HG03039 (cell line): ENCODE data around the gene FAP.

Source experiments
- ATAC-seq: cut with Tn5 transposase; IDR thresholded peaks from one replicate; pipeline ENCODE4 v1.9.1; 2021; ENCODE audit warnings: mild to moderate bottlenecking, moderate library complexity; ENCODE audit not compliant: unreplicated experiment

The FAP gene

DNA sequence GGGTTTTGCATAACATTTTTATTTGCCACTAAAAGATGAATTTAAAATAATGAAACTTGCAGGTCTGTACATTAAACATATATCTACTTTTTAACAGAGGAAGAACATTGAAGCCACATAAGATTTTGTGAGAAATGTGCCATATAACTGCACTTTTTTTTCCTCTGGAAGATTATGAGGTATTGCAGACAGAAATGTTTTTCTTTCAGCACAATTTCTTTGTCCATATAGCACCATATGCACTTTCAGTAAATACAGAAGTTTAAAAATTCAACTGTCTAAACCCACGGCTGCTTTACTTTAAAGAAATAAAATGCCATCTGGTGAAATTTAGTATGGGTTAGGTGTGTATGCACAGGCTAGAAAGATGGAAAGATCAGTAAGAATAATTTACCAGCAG, 470 bp upstream of the FAP start:
- ATAC-seq = no peak

DNA sequence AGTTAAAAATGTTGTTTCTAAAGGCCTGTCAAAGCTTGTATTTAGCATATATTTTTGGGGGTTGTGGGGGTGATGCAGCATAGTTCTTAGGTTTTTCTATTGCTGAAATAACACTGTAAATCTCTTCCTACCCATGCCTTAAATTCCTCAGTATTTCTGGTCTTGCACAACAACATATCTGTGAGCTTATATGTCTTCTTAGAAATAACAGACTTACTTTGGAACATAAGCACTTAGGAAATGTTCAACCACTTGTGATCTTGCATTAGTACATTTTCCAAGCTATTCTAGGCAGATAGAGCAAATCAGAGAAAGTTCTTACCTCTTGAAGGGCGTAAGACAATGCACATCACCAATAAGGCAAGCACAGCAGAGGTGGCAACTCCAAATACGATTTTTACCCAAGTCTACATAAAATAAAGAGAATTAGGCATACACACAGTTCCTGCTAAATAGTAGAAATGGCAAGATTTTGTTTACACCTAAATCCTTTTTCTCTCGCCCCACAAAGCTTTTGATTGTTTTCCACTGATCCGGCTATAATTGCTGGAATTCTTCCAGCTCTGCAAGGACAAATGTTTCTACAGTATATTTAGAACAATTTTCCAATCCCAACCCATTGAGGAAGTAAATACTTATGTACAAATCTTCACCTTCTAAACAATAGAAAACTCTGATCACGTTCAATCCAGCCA, 512 bp downstream of the FAP start:
- ATAC-seq = no peak

DNA sequence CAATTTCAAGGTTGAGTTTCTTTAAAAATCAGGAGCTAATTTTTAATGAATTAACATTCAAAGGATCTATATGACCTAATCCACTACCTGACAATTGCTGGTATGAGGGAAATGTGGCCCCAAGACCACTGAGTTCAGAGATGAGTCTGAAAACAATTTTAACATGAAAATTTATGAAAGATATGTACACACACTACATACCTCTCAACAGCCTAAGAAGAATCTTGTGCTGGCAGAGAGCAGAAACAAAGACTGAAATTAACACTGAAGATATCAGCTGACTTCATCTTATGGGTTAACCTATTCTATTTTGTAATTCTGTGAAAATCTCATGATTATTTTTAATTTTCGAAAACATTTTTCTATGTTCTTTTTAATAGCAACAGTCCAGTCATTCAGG, 1.7 kb downstream of the FAP start:
- ATAC-seq = no peak

DNA sequence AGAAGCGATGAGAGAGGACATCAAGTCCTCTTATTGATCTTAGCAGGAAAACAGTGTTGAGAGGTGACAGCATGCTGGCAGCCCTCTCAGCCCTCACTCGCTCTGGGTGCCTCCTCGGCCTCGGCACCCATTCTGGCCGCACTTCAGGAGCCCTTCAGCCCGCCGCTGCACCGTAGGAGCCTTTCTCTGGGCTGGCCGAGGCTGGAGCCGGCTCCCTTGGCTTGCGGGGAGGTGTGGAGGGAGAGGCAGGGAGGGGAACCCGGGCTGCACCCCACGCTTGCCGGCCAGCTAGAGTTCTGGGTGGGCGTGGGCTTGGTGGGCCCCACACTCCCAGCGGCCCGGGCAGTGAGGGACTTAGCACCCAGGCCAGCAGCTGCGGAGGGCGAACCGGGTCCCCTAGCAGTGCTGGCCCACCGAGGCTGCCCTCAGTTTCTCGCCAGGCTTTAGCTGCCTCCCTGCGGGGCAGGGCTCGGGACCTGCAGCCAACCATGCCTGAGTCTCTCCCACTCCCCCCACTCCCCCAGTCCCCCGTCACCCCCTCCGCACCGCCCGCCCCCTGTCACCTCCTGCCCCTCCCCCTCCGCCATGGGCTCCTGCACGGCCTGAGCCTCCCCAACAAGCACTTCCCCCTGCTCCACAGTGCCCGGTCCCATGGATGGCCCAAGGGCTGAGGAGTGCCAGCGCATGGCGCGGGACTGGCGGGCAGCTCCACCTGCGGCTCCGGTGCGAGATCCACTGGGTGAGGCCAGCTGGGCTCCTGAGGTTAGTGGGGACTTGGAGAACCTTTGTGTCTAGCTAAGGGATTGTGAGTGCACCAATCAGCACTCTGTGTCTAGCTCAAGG, 8.4 kb downstream of the FAP start:
- no peak for ATAC-seq

DNA sequence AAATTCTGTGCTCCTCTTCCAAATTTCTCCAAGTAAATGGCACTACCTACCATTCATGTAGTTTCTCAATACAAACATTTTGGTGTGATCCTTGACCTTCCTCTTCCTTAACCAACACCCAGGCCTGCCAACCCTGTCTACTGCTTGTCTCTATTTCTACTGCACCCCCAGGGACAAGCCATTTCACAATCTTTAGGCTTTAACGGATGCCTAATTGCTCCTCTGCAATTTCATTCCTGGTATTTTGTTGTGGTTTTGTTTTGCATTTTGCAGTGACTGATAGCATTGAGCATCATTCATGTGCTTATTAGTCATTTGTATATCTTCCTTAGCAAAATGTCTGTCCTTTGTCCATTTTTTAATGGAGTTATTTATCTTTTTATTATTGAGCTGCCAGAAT, 10.0 kb downstream of the FAP start:
- ATAC-seq = no peak

DNA sequence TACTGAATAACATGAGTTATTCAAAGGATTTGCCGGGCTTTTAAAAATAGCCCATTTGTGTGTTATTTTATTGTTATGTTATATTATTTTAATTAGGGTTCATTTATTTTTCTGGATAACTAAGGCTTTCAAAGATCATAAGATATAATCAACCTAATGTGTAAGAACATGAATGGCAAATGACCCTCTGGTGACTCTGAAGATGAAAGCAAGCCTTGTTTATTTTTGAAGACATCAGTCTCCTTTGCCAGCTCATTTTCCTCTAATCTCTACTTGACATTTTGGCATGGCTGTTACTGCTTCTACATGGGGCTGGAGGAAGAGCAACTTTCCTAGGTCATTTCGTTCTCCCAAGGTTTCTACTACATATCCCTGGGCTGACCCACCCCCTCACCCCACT, 10.6 kb downstream of the FAP start:
- no peak for ATAC-seq

DNA sequence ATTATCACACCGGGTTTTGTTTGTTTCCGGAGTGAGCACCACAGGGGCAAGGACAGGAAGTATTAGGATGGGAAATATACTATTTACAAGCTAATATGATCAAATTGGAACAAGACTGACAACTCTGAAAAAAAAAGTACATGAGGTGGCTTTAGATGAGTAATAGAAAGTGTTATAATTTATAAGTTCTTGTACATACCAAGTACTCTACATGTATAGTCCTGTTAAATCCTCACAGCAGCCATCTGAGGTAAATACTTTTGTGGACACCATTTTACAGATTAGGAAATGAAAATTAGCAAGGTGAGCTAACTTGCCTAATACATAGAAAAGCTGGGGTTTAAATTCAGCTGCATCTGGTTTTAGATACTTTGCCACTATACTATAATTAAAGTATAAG, 11.2 kb downstream of the FAP start:
- ATAC-seq = no peak

DNA sequence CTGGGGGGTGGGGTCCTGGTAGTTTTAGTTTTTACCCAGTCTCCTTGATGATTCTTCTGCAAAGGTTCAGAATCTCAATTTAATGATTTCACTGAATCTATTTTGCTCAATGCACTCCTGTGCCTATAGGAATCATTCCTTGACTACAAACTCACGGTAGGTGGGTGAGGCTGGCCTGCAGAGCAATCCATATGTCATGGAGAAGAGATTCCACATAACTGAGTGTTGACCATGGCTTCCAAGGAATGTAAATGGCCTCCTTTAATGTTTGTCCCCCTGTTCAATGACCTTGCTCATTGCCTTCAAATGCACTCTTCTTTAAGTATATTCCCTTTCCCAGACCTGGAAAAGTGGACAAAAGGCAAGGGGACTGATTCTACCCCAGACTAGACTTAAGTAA, 12.5 kb downstream of the FAP start:
- ATAC-seq = no peak

DNA sequence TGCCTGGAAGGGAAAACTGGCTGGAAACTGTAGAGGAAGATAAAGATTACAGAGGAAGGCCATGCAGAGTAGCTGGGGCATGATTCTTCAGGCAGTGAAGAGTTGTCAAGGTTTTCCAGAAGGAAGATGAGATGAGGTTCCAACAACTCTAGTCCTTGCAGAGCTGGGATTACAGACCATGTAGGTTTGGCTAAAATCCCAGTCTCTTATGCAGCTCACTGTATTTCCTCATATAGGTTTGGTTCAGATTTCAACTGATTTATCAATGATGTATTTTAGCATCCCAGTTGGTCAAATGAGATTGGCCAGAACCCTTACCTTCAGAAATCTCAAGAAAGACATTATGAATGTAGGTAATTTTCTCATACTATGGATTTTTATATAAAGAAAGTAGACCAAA, 16.4 kb downstream of the FAP start:
- ATAC-seq = no peak

DNA sequence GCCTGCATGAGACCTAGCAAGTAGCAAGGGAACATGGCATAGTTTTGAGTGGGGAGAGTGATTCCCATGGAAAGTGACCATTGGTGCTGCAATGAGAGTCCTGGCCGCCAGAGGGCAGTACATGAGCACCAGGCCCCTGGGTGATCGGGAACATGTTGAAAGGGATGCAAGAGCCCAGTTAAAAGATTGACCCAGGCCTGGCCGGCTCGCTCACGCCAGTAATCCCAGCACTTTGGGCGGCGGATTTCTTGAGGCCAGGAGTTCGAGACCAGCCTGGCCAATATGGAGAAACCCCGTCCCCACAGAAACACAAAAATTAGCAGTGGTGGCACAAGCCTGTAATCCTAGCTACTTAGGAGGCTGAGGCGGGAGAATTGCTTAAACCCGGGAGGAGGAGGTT, 22.2 kb downstream of the FAP start:
- peak; percentile 95 for ATAC-seq

DNA sequence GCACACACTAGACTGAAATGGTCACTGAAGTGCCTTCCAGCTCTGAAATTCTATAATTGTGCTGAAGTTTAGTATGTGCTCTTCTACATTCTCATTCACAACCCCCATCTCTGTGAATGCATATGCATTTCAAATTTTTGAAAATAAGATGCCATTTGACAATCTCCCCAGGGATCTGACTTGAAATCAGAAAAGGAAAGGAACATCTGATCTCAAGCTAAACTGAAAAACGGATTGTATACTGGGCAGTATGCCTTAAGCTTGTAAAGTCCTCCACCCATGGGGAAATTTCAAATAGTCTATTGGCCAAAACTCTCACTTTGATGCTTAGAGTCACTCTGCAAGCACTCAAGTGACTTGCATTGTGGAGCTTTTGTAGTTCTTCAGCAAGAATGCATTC, 22.9 kb downstream of the FAP start:
- ATAC-seq = no peak

DNA sequence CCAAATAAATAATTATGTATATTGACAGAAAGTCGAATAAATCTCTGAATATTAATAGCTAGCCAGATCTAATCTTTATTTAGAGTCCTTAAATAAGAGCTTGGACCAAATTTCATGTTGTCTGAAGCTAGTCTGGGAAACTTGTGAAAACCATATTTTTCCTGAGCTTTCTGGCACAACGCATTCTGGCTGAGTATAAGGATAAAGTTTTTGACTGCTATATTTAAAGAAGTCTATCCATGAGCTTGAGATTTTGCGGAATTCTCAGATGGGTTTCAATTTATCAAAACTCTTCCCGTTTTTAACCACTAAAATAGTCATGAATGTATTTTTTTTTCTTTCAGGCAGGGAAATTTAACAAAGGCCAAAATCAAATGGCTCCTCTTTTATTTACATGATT, 23.8 kb downstream of the FAP start:
- ATAC-seq = no peak

DNA sequence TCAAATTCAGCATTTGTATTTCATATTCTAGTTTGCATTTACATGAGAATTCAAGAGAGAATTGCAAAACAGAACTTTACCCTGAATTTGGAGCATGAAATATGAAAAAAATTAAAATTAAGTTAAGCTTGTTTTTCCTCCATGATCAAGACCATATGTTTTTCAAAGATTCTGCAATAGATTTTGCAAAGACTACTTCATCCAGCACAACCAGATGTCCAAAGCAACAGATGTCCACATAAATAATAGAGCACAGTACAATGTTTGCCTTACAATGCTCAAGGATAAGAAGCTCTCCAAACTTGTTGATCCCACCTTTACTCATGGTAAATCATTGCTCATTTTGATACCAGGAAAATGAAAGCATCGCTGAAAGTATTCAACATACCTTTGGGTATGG, 25.6 kb downstream of the FAP start:
- no peak for ATAC-seq

DNA sequence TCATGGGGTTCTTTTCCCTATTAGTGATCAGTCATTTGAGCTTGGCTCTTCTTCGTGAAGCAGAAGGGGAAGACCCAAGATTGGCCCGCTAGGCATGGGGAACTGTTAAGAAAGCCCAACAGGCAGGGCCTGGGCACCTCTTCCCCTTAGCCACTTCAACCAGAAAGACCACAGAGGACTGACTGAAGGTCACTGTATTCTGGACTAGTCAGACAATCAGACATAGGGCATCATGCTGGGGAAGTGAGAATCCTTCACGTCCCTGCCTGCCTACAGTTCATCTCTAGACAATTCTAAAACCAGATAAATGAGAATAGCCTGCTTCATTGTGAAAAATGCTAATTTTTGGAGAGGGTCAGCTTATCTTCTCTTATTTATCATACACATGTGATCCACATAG, 28.1 kb downstream of the FAP start:
- ATAC-seq = no peak

DNA sequence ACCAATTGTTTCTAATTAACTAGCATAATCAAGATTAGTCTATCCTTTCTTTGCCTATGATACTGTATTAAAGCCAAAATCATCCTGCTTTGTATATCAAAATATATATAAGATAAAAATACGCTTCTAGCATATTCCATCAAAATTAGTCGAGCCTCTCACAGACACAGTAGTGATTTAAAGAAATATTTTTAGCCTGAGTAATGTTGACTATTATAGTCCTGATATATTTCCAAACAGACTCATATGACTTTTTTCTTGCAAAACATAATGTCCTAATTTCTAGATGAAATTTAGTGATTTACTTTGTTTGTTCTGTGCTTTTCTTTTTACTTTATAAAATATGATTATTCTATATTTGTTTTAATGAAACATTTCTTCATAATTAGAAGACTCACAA, 30.9 kb downstream of the FAP start:
- ATAC-seq = no peak

DNA sequence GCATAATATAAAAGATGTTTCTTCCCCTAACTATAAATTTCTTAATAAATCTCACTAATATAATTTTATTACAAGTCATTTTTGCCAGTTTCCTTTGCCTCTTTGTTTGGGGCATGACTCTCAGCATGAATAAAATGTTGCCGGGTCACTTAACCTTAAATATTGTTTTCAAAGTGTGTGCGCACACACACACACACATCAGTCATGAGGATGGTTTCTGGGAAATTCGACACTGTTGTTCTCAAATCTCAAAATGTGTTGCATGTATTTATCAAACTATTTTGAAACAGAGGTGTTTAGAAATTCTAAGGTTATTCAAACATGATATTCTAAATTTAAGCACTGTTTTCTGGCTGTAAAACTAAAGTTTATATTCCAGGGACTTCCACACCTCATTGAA, 31.5 kb downstream of the FAP start:
- no peak for ATAC-seq

DNA sequence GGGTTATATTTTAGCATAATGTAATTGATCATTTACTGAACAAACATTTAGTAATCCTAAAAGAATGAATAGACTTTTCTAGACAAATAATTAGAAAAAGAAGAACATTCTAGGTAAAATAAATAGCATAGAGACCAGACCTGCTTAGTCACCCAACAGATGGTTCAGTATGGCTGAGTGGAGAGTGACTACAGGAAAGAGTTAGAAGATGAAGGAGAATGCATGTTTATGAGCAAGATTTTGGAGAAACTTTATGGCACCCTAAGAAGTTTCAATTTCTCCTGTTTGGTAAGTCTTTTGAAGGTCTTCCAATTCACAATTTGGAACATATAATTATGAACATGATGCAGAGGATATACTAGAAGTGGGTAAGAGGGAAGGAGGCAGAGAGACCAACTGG, 32.9 kb downstream of the FAP start:
- ATAC-seq = no peak

DNA sequence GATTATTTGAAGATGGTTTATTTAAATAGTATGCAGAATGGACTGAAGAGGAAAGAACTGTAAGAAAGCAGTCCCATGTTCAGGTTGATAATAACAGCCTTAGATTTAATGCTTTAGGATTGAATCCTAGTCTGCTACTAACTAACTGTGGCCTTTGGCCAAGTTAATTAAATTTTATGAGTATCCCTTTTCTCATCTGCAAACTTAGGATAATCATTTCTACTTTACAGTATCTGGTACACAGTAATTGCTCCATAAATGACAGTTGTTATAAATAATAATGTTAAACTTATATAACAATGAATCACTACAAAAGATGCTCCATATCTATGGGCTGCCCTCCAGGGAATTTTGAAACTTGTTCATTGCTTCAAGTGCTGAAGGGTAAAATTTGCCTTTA, 41.0 kb downstream of the FAP start:
- no peak for ATAC-seq

DNA sequence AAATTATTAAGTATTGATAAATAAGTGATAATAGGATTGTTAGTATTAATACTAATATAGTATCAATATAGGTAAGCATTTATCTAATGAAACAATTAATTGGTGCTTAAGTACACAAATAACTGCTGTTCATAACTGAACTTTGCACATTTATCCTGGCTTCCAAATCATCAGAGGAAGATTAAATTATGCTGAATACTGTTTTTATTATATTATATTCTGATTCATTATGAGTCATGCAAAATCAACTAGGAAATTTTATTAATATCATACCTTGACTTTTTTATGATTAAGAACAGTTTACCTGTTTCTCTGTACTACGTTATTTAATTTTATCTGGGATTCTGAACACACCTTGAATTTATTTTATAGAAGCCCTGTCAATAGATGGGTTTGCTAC, 42.6 kb downstream of the FAP start:
- no peak for ATAC-seq

DNA sequence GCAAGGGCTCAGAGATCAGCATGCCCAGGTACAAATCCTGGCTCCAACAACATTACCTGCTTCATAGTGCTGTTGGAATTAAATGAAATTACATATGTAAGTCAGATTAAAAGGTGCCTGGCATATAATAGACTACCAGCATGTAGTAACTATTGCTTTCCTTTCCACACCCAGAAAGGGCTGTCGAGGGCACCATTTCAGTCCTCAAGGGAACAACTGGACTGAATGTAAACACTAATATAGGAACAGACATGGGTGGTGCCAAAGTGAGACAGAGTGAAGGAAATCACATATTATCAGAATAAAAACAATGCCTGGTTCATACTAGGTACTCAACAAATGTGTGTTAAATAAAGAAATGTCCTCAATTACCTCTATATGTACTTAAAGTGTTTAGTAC, 43.3 kb downstream of the FAP start:
- no peak for ATAC-seq

DNA sequence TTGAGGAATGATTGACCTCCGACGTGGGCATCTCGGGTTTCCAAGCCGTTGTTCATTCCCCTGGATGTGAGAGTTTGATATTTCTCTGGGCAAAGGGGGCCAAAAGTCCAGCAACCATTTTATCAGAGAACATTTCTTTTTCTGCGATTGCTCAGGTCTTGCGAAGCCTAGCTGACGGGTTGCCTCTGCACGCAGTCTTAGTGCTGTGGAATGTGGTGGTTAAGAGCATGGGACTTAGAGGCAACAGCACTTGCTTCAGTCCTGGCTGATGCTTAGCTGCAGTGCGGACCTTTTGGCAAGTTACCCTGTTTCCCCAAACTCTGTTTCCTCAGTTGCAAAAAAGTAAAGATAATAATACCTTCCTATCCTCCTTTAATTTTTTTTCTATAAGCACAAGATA, 45.0 kb downstream of the FAP start:
- ATAC-seq = no peak

DNA sequence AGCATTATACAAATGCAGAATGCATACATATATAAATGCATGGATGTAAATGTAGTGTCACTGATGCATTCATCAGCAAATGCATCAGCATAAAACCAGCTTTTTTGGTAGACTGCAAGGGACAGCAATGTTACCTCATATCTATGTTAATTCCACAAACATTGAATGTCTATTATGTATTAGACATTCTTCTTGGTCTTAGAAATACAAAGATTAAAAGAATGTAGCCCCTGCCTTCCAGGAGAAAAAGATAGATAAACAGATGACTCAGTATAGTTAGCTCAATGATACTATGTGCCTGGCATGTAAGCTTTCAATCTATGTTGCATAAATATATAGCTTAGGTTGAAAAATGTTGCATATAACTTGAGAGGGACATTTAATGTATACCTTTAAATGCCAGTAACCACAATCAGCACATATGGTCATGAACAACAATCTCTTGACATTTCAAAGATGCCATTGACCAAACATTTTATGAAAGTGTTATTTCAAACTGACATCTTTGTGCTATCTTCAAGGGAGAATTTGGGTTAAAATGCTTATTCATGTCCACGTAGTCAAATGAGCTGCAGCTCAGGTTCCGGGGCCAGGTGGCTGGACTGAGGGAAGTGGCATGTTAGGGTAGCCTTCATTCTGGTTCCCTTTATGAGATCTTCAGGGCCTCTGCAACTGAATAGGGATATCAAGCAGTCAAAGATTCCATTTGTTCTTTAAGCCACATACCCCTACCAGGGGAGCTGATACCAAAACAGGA, 46.0 kb downstream of the FAP start:
- no peak for ATAC-seq
